Measurements from ENCODE around the gene NCL. TPM values are rescaled to one million over a fixed set of nuclear protein-coding genes. Genes with fewer than 3 reads are reported as not detected.

The NCL gene, protein sequence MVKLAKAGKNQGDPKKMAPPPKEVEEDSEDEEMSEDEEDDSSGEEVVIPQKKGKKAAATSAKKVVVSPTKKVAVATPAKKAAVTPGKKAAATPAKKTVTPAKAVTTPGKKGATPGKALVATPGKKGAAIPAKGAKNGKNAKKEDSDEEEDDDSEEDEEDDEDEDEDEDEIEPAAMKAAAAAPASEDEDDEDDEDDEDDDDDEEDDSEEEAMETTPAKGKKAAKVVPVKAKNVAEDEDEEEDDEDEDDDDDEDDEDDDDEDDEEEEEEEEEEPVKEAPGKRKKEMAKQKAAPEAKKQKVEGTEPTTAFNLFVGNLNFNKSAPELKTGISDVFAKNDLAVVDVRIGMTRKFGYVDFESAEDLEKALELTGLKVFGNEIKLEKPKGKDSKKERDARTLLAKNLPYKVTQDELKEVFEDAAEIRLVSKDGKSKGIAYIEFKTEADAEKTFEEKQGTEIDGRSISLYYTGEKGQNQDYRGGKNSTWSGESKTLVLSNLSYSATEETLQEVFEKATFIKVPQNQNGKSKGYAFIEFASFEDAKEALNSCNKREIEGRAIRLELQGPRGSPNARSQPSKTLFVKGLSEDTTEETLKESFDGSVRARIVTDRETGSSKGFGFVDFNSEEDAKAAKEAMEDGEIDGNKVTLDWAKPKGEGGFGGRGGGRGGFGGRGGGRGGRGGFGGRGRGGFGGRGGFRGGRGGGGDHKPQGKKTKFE
- total RNA-seq = 102 and 112 TPM in 2 replicates

DNA sequence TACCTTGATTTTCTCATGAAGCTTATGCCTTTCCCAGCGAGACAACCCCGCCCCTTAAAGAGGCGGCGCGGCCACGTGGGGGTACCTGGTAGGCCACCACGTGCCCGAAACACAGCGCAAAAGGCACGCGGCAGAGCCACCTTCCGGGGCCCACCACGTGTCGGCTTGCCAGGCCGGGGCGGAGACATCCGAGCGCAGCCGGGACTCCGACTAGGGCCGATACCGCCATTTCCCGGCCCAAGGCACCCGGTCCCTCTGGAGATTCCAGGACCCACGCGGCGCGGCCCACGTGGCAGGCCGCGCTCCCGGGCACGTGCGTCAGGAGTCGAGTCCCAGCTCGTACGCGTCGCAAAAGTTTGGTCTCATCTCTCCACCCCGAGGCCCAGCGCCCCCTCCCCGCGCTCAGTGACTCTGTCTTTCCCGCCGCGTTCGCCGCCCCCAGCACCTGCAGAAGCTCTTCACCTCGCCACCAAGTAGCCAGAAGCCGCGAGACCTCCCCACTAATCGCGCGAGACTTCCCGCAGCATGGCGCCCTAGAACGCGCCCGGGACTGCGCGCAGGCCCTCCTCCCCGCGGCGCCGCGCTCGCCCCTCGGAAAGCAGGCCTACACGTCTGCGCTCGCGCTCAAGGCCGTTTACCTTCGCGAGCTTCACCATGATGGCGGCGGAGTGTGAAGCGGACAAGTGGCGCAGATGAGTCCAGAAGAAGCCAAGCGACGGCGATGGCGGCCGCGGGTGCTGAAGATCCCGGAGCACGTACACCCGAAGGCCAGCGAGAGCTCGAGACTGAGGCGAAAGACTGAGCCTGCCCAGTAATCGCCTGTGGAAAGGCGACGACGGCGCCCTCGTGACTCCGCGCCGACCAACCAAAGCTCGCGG, at the start of gene NCL:
Gene NCL (minus strand): TSS at position 787 of the 878 bp plus-strand sequence. CDS start 131 bp downstream, at position 656.

Other genes with a start within 250 kb of the NCL start
- gene B3GNT7, start 68.8 kb downstream of the NCL start, total RNA-seq = 0.09 and 0.23 TPM in 2 replicates
- under 0.01 TPM in 1 of 2 replicates, not detected in the other for gene NMUR1, start 66.0 kb upstream of the NCL start, total RNA-seq
- gene TEX44, start 128.4 kb upstream of the NCL start, total RNA-seq = not detected in 2 replicates
- 340 and 407 TPM in 2 replicates for gene PTMA, start 244.0 kb upstream of the NCL start, total RNA-seq